Measurements from ENCODE around the gene CRB1.

DNA sequence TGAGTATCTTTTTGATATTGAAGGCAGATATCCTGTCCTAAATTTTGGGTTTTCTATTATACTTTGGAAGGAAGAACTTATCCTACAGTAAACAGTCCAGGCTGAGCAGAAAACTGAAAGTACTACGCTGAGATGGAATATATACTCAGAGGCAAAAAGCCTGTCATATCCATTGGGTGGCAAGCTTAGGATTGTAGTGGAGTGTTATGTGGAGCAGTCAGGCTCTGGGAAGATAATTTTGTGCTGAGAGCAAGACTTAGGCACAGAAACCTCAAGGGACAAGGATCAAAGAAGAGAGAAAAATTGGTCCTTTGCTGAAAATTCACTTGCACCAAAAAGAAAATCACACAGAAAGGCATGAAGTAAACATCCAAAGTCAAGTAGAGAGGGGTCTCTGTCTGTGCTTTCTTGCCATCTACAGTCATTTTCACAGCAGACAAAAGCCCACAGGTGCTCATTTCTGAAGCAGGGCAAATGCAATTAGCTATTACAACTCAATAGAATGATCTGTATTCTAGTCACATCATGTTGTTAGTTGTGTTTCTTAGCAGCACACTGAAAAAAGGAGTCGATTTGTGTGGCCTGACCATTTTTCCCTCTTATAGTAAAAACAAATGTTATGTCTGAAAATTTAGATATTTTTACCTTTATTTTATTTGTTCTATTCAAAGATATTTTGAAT lies 38.5 kb downstream of the CRB1 start:
- no peak for TF ChIP-seq POLR2AphosphoS5 (IDR thresholded peaks at IDR 0.05; ENCODE audit: low read depth, low read length)
- TF ChIP-seq POLR2A (IDR thresholded peaks at IDR 0.05; ENCODE audit: low read depth, low read length), result no peak
- TF ChIP-seq TAF1 (IDR thresholded peaks at IDR 0.05; ENCODE audit: borderline replicate concordance, low read depth, low read length), result no peak
